ENCODE data around the gene RNF144A. TPM values are rescaled to one million over a fixed set of nuclear protein-coding genes. Genes with fewer than 3 reads are reported as not detected.
A peak's percentile ranks its signal among the peaks of the same experiment; 100 is the strongest.

The RNF144A gene
- total RNA-seq, 1 donor from 2014 or later: 0.26 TPM

- no peak for TF ChIP-seq CTCF (IDR thresholded peaks at IDR 0.05; ENCODE audit: insufficient read depth, low read length, severe bottlenecking)
- Histone ChIP-seq H3K4me3 (ENCODE audit: low read depth, low read length) (no peak overlapping the region), H3K27me3 (ENCODE audit: control insufficient read depth, insufficient read depth, low read length) (peaks cover 6% of the 10 kb centered on the region), H3K36me3 (ENCODE audit: control insufficient read depth, insufficient read depth, low read length) (no peaks in the 10 kb centered on the region)
- FAIRE-seq (no peak), DNase-seq (ENCODE audit: low read depth) (no peak)
Measured at GRCh38 chr2:6978991-6979390, 61.8 kb downstream of the RNF144A start.

GRCh38 chr2:6982449-6982848 lies 65.2 kb downstream of the RNF144A start:
- H3K36me3 ChIP-seq (ENCODE audit: control insufficient read depth, insufficient read depth, low read length): no peaks in the 10 kb centered on the region
- no peak for FAIRE-seq
- peaks cover 6% of the 10 kb centered on the region for H3K27me3 ChIP-seq (ENCODE audit: control insufficient read depth, insufficient read depth, low read length)
- TF ChIP-seq CTCF (IDR thresholded peaks at IDR 0.05; ENCODE audit: insufficient read depth, low read length, severe bottlenecking): no peak
- DNase-seq (ENCODE audit: low read depth): no peak
- H3K4me3 ChIP-seq (ENCODE audit: low read depth, low read length): no peak overlapping the region

DNA sequence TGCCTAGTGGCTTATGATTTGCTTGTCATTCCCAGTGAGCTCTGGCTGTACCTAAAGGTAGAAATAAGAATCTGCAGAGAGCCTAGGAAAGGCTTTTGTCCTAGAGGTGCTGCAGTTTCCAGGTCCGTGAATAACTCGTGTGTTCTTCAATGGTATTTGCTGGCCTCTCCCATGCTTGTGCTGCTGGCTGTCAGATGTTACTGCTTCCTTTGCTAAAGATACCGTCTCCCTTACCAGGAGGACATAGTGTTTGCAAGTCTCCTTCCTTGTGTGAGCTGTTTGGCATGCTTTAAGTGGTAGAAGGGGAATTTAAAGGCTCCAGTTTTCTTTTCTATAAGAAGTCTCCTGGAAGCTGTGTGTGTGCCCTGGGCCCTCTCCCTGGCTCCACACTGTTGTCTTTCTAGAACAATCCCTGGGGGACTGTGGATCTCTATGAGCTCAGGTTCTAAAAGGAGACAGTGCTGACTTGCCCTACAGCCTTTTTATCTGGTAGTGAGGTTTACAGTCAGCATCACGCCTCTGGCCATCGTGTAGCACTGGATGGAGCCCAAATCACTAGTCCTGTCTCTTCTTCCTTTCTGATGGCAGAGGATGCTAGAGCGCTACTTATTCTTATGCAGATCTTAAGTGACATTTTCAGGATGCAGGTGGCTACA lies 65.8 kb downstream of the RNF144A start:
- Histone ChIP-seq H3K4me3 (ENCODE audit: low read depth, low read length) (no peak overlapping the region), H3K36me3 (ENCODE audit: control insufficient read depth, insufficient read depth, low read length) (no peaks in the 10 kb centered on the region), H3K27me3 (ENCODE audit: control insufficient read depth, insufficient read depth, low read length) (peaks cover 6% of the 10 kb centered on the region)
- no peak for DNase-seq (ENCODE audit: low read depth)
- peak; percentile 43 for FAIRE-seq
- no peak for TF ChIP-seq CTCF (IDR thresholded peaks at IDR 0.05; ENCODE audit: insufficient read depth, low read length, severe bottlenecking)

- Histone ChIP-seq H3K27me3 (ENCODE audit: control insufficient read depth, insufficient read depth, low read length) (no peaks in the 10 kb centered on the region), H3K4me3 (ENCODE audit: low read depth, low read length) (no peak overlapping the region), H3K36me3 (ENCODE audit: control insufficient read depth, insufficient read depth, low read length) (no peaks in the 10 kb centered on the region)
- DNase-seq (ENCODE audit: low read depth): no peak
- no peak for TF ChIP-seq CTCF (IDR thresholded peaks at IDR 0.05; ENCODE audit: insufficient read depth, low read length, severe bottlenecking)
- no peak for FAIRE-seq
Measured at GRCh38 chr2:6986301-6986911, 69.2 kb downstream of the RNF144A start.

- no peak for TF ChIP-seq CTCF (IDR thresholded peaks at IDR 0.05; ENCODE audit: insufficient read depth, low read length, severe bottlenecking)
- no peaks in the 10 kb centered on the region for H3K36me3 ChIP-seq (ENCODE audit: control insufficient read depth, insufficient read depth, low read length)
- FAIRE-seq (no peak), DNase-seq (ENCODE audit: low read depth) (no peak)
- no peaks in the 10 kb centered on the region for H3K27me3 ChIP-seq (ENCODE audit: control insufficient read depth, insufficient read depth, low read length)
- H3K4me3 ChIP-seq (ENCODE audit: low read depth, low read length): no peak overlapping the region
Measured at GRCh38 chr2:6986912-6987361, 69.7 kb downstream of the RNF144A start.
